SK-N-SH treated with all-trans-retinoic acid at 6 μM for 48 hours (cell line): ENCODE data around the gene PXYLP1.

Source experiments
- ATAC-seq: fragments of 200-7000 bp; cut with Tn5 transposase; 3 replicates; pipeline ENCODE4 v1.9.1; 2020; ENCODE audit warnings: mild to moderate bottlenecking, moderate library complexity
- ARNTL ChIP-seq: fragments of 450-650 bp; formaldehyde crosslinking; IDR thresholded peaks from 2 replicates; pipeline ENCODE4 v1.5.0; 2020; ENCODE audit warnings: low read depth, mild to moderate bottlenecking, moderate library complexity, borderline replicate concordance
- BACH2 ChIP-seq: fragments of 250-450 bp; sonication (Bioruptor Pico); IDR thresholded peaks from 2 replicates; pipeline ENCODE4 v1.9.0; 2021; ENCODE audit warnings: mild to moderate bottlenecking, borderline replicate concordance
- CSDC2 ChIP-seq: fragments of 250-450 bp; sonication (Bioruptor Pico); IDR thresholded peaks from 2 replicates; pipeline ENCODE4 v1.5.0; 2020; ENCODE audit warnings: mild to moderate bottlenecking, moderate library complexity
- ESRRG ChIP-seq: fragments of 250-450 bp; sonication (Bioruptor Pico); IDR thresholded peaks from 2 replicates; pipeline ENCODE4 v1.6.1; 2021; ENCODE audit warnings: mild to moderate bottlenecking
- GLIS3 ChIP-seq: fragments of 250-450 bp; sonication (Bioruptor Pico); IDR thresholded peaks from 2 replicates; pipeline ENCODE4 v1.5.0; 2020; ENCODE audit warnings: mild to moderate bottlenecking, moderate library complexity
- ISL1 ChIP-seq: fragments of 250-450 bp; sonication (Bioruptor Pico); IDR thresholded peaks from 2 replicates; pipeline ENCODE4 v2.1.2; 2022; ENCODE audit warnings: mild to moderate bottlenecking, moderate library complexity
- OSR1 ChIP-seq: fragments of 250-450 bp; sonication (Bioruptor Pico); IDR thresholded peaks from 2 replicates; pipeline ENCODE4 v1.8.0; 2022; ENCODE audit warnings: moderate library complexity, mild to moderate bottlenecking, inconsistent platforms
- PPARA ChIP-seq: fragments of 250-450 bp; sonication (Bioruptor Pico); IDR thresholded peaks from 2 replicates; pipeline ENCODE4 v1.5.0; 2020; ENCODE audit warnings: mild to moderate bottlenecking, borderline replicate concordance
- RARB ChIP-seq: fragments of 250-450 bp; sonication (Bioruptor Pico); IDR thresholded peaks from 2 replicates; pipeline ENCODE4 v1.8.0; 2021; ENCODE audit warnings: mild to moderate bottlenecking, moderate library complexity
- SNAI2 ChIP-seq: fragments of 250-450 bp; sonication (Bioruptor Pico); IDR thresholded peaks from 2 replicates; pipeline ENCODE4 v1.5.0; 2020; ENCODE audit warnings: mild to moderate bottlenecking, moderate library complexity
- TCF4 ChIP-seq: fragments of 250-450 bp; sonication (Bioruptor Pico); IDR thresholded peaks from 2 replicates; pipeline ENCODE4 v1.8.0; 2021; ENCODE audit warnings: mild to moderate bottlenecking, moderate library complexity, borderline replicate concordance
- TOX ChIP-seq: fragments of 250-450 bp; sonication (Bioruptor Pico); IDR thresholded peaks from 2 replicates; pipeline ENCODE4 v1.8.0; 2021; ENCODE audit warnings: mild to moderate bottlenecking, moderate library complexity, borderline replicate concordance
- ZC3H10 ChIP-seq: fragments of 250-450 bp; sonication (Bioruptor Pico); IDR thresholded peaks from 2 replicates; pipeline ENCODE4 v1.5.1; 2021; ENCODE audit warnings: mild to moderate bottlenecking, moderate library complexity
- ZFP3 ChIP-seq: fragments of 250-450 bp; sonication (Bioruptor Pico); IDR thresholded peaks from 2 replicates; pipeline ENCODE4 v1.5.0; 2020; ENCODE audit warnings: mild to moderate bottlenecking, moderate library complexity
- ZFP30 ChIP-seq: fragments of 450-650 bp; formaldehyde crosslinking; IDR thresholded peaks from 2 replicates; pipeline ENCODE4 v1.5.0; 2022; ENCODE audit warnings: mild to moderate bottlenecking, moderate library complexity
- ZNF565 ChIP-seq: fragments of 450-650 bp; formaldehyde crosslinking; conservative IDR thresholded peaks from 2 replicates; pipeline ENCODE4 v1.5.0; 2020; ENCODE audit warnings: low read depth, mild to moderate bottlenecking, moderate library complexity
- ZNF70 ChIP-seq: fragments of 450-650 bp; formaldehyde crosslinking; IDR thresholded peaks from 2 replicates; pipeline ENCODE4 v1.5.0; 2020; ENCODE audit warnings: mild to moderate bottlenecking, moderate library complexity
- ZNF8 ChIP-seq: fragments of 450-650 bp; formaldehyde crosslinking; IDR thresholded peaks from 2 replicates; pipeline ENCODE4 v1.5.0; 2020; ENCODE audit warnings: mild to moderate bottlenecking, moderate library complexity
- TF ChIP-seq, protein P1 (sequence below): fragments of 250-450 bp; sonication (Bioruptor Pico); IDR thresholded peaks from 2 replicates; pipeline ENCODE4 v1.8.0; 2020; ENCODE audit warnings: mild to moderate bottlenecking, moderate library complexity, borderline replicate concordance
- TF ChIP-seq, protein P2 (sequence below): fragments of 250-450 bp; sonication (Bioruptor Pico); IDR thresholded peaks from 2 replicates; pipeline ENCODE4 v1.8.0; 2021; ENCODE audit warnings: low read depth, mild to moderate bottlenecking, moderate library complexity, borderline replicate concordance
- TF ChIP-seq, protein P3 (sequence below): fragments of 250-450 bp; sonication (Bioruptor Pico); IDR thresholded peaks from 2 replicates; pipeline ENCODE4 v1.5.0; 2020; ENCODE audit warnings: mild to moderate bottlenecking, moderate library complexity
- TF ChIP-seq, protein P4 (sequence below): fragments of 250-450 bp; sonication (Bioruptor Pico); IDR thresholded peaks from 2 replicates; pipeline ENCODE4 v1.5.1; 2020; ENCODE audit warnings: low read depth, mild to moderate bottlenecking, moderate library complexity

PXYLP1 gene

DNA sequence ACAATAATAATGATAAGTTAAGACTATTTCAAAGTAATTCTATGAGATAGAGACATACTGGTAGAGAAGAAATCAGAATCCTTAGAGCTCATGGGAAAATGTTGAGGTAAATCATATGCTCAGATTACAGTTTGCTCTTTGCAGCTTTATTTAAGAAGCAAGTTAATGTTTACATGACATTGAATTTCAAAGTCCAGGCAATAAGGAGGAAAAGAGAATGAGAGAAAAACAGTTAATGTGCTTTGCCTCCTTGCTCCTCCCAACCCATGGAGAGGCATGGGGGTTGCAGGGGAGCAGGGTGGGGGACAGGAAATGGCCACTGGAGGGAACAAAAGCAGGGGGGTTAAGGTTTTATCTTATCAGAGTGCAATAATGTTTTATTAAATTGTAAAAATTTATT, 94.5 kb downstream of the PXYLP1 start (continued):
- TF ChIP-seq TOX (CRISPR knock-in tag), result no peak
- TF ChIP-seq ZNF565 (CRISPR knock-in tag), result no peak
- TF ChIP-seq ARNTL (CRISPR knock-in tag), result no peak
- TF ChIP-seq OSR1 (CRISPR knock-in tag), result no peak
- no peak for TF ChIP-seq ZFP30
- TF ChIP-seq, protein P1, sequence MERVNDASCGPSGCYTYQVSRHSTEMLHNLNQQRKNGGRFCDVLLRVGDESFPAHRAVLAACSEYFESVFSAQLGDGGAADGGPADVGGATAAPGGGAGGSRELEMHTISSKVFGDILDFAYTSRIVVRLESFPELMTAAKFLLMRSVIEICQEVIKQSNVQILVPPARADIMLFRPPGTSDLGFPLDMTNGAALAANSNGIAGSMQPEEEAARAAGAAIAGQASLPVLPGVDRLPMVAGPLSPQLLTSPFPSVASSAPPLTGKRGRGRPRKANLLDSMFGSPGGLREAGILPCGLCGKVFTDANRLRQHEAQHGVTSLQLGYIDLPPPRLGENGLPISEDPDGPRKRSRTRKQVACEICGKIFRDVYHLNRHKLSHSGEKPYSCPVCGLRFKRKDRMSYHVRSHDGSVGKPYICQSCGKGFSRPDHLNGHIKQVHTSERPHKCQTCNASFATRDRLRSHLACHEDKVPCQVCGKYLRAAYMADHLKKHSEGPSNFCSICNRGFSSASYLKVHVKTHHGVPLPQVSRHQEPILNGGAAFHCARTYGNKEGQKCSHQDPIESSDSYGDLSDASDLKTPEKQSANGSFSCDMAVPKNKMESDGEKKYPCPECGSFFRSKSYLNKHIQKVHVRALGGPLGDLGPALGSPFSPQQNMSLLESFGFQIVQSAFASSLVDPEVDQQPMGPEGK (CRISPR knock-in tag), result no peak

DNA sequence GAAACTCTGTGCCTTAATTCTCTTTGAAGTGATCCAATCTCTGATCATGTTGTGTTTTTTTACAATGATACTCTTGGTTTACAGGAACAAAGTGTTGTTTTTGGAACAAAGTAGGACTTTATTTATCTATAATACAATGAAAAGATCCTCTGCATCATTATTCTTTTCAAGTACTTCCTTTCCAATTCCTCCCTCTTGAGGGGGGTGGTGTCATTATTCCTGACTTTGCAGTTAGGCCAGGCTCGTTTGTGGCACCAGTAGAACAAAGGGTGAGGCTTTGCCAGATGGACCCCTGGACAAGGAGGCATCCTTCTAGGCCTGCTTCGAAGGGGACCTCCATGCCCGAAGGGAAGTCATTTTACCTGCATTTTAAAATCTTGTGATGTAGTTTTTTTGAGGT, 95.0 kb downstream of the PXYLP1 start:
- TF ChIP-seq CSDC2 (no peak), TOX (CRISPR knock-in tag) (no peak), SNAI2 (CRISPR knock-in tag) (no peak), ARNTL (CRISPR knock-in tag) (no peak), ZC3H10 (CRISPR knock-in tag) (no peak), ZFP30 (no peak), PPARA (CRISPR knock-in tag) (no peak)
- TF ChIP-seq, protein P2, sequence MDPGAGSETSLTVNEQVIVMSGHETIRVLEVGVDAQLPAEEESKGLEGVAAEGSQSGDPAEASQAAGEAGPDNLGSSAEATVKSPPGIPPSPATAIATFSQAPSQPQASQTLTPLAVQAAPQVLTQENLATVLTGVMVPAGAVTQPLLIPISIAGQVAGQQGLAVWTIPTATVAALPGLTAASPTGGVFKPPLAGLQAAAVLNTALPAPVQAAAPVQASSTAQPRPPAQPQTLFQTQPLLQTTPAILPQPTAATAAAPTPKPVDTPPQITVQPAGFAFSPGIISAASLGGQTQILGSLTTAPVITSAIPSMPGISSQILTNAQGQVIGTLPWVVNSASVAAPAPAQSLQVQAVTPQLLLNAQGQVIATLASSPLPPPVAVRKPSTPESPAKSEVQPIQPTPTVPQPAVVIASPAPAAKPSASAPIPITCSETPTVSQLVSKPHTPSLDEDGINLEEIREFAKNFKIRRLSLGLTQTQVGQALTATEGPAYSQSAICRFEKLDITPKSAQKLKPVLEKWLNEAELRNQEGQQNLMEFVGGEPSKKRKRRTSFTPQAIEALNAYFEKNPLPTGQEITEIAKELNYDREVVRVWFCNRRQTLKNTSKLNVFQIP (CRISPR knock-in tag), result no peak
- TF ChIP-seq, protein P3, sequence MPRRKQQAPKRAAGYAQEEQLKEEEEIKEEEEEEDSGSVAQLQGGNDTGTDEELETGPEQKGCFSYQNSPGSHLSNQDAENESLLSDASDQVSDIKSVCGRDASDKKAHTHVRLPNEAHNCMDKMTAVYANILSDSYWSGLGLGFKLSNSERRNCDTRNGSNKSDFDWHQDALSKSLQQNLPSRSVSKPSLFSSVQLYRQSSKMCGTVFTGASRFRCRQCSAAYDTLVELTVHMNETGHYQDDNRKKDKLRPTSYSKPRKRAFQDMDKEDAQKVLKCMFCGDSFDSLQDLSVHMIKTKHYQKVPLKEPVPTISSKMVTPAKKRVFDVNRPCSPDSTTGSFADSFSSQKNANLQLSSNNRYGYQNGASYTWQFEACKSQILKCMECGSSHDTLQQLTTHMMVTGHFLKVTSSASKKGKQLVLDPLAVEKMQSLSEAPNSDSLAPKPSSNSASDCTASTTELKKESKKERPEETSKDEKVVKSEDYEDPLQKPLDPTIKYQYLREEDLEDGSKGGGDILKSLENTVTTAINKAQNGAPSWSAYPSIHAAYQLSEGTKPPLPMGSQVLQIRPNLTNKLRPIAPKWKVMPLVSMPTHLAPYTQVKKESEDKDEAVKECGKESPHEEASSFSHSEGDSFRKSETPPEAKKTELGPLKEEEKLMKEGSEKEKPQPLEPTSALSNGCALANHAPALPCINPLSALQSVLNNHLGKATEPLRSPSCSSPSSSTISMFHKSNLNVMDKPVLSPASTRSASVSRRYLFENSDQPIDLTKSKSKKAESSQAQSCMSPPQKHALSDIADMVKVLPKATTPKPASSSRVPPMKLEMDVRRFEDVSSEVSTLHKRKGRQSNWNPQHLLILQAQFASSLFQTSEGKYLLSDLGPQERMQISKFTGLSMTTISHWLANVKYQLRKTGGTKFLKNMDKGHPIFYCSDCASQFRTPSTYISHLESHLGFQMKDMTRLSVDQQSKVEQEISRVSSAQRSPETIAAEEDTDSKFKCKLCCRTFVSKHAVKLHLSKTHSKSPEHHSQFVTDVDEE (CRISPR knock-in tag), result no peak
- TF ChIP-seq, all 23 proteins: peak for 0
- no peak for ATAC-seq

DNA sequence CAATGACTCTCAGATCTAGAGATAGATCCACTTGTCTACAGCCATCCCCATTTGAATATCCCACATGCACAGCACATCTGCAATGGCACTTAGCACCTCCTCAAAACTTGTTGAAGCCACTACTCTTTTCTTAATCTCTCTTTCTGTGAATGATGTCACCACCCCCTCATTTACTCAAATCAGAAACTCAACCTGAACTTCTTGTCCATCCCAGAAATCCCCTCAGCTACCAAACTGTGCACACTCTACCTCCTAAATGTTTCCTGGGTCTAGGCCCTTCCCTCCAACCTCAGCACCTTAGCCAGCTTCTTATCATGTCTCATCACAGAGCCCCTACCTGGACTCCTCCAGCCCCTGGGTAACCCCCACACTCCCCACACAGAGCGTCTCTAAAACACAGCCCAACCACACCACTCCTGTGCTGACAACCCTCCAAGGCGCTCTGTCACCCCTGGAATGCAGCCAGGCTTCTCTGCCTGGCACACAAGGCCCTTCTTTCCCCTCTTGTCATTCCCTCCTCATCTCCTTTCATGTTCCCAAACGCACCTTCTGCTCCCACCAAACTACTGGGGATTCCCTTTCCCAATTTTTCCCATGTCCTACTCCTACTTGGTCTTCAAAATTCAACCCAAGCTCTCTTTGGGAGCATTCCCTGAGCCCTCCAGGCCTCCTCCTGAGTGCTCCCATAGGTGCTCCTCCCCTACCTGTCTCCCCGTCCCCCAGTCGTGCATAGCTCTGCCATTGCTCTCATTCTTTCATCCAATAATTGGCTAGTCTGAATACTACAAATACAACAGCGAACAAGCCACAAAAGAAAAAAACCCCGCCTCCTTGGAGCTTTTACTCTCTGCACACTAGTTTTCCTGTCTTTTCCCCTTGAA, 96.9 kb downstream of the PXYLP1 start:
- TF ChIP-seq ESRRG (no peak), BACH2 (CRISPR knock-in tag) (no peak), ZFP3 (CRISPR knock-in tag) (no peak), RARB (no peak), GLIS3 (CRISPR knock-in tag) (no peak), TCF4 (no peak), ZNF8 (CRISPR knock-in tag) (no peak), PPARA (CRISPR knock-in tag) (no peak), ZC3H10 (CRISPR knock-in tag) (no peak), ZFP30 (no peak), ZNF565 (CRISPR knock-in tag) (no peak), ISL1 (CRISPR knock-in tag) (no peak), SNAI2 (CRISPR knock-in tag) (no peak), CSDC2 (no peak), TOX (CRISPR knock-in tag) (no peak), ARNTL (CRISPR knock-in tag) (no peak), ZNF70 (no peak)
- TF ChIP-seq, protein P4, sequence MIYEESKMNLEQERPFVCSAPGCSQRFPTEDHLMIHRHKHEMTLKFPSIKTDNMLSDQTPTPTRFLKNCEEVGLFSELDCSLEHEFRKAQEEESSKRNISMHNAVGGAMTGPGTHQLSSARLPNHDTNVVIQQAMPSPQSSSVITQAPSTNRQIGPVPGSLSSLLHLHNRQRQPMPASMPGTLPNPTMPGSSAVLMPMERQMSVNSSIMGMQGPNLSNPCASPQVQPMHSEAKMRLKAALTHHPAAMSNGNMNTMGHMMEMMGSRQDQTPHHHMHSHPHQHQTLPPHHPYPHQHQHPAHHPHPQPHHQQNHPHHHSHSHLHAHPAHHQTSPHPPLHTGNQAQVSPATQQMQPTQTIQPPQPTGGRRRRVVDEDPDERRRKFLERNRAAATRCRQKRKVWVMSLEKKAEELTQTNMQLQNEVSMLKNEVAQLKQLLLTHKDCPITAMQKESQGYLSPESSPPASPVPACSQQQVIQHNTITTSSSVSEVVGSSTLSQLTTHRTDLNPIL (CRISPR knock-in tag), result no peak
- TF ChIP-seq, protein P3 (CRISPR knock-in tag), result no peak
- TF ChIP-seq, protein P2 (CRISPR knock-in tag), result no peak

More for the DNA sequence above, 96.9 kb downstream of the PXYLP1 start:
- no peak for ATAC-seq
